H1 (cell line): ENCODE results near the gene ENPP6. TPM values are rescaled to one million over a fixed set of nuclear protein-coding genes. Genes with fewer than 3 reads are reported as not detected.
A peak's percentile ranks its signal among the peaks of the same experiment; 100 is the strongest.

Experiments used
- CTCF ChIA-PET: fragments of 300-600 bp; sonication (Branson Sonifier 250); formaldehyde crosslinking; loops from one replicate; lab custom pipeline; 2021; ENCODE audit not compliant: partially characterized antibody; lab: Charles Lee
- POLR2A ChIA-PET: fragments of 300-600 bp; sonication (Branson Sonifier 250); formaldehyde crosslinking; loops from one replicate; lab custom pipeline; 2021; ENCODE audit warnings: inconsistent platforms; ENCODE audit not compliant: partially characterized antibody; lab: Charles Lee
- DNase-seq, 2 experiments: peaks; one replicate each; pipeline versions ENCODE4 v3.0.0 to v3.0.0-alpha.2; 2010 to 2022; ENCODE audit warnings: low spot score in 2 of 2, low read depth in 1 of 2, mixed read lengths in 1 of 2
- FAIRE-seq: peaks from 2 replicates; lab custom pipeline; 2011; peaks lifted over from hg19 to GRCh38; lab: Jason Lieb, UNC
- H2AFZ ChIP-seq: 2 replicates; pipeline ENCODE4 v1.8.1; 2012; ENCODE audit warnings: low read length, inconsistent platforms
- H2AK5ac ChIP-seq: 2 replicates; pipeline ENCODE4 v1.6.1; 2013; ENCODE audit warnings: low read depth, low read length
- H2BK120ac ChIP-seq: replicated peaks from 2 replicates; pipeline ENCODE3; 2013; ENCODE audit warnings: low read depth, low read length, inconsistent platforms
- H2BK12ac ChIP-seq: 2 replicates; pipeline ENCODE4 v1.6.1; 2013; ENCODE audit warnings: low read depth, low read length
- H2BK15ac ChIP-seq: 2 replicates; pipeline ENCODE4 v1.6.1; 2013; ENCODE audit warnings: low read length
- H2BK20ac ChIP-seq: 2 replicates; pipeline ENCODE4 v1.6.1; 2013; ENCODE audit warnings: low read length
- H2BK5ac ChIP-seq: 2 replicates; pipeline ENCODE4 v1.6.1; 2013; ENCODE audit warnings: low read depth, low read length
- H3K14ac ChIP-seq: 2 replicates; pipeline ENCODE4 v1.6.1; 2013; ENCODE audit warnings: inconsistent platforms; ENCODE audit not compliant: insufficient read length
- H3K18ac ChIP-seq: 2 replicates; pipeline ENCODE4 v1.6.1; 2013; ENCODE audit warnings: low read length; ENCODE audit errors: extremely low read depth
- H3K23ac ChIP-seq: 2 replicates; pipeline ENCODE4 v1.6.1; 2013; ENCODE audit warnings: inconsistent platforms; ENCODE audit not compliant: insufficient read length
- H3K23me2 ChIP-seq: 2 replicates; pipeline ENCODE4 v1.6.1; 2013; ENCODE audit warnings: low read depth, low read length
- H3K27ac ChIP-seq: 2 replicates; pipeline ENCODE4 v1.6.1; 2011; ENCODE audit warnings: low read depth, low read length, inconsistent platforms
- H3K27me3 ChIP-seq, 4 experiments: replicated peaks in 1 of 4; 1 replicate in 1 of 4; 2 replicates in 3 of 4; pipeline versions ENCODE4 v1.6.1 to v1.8.1; 2011 to 2013; ENCODE audit warnings: low read length in 3 of 4, mild to moderate bottlenecking in 3 of 4, inconsistent platforms in 2 of 4, mixed read lengths in 2 of 4, moderate library complexity in 1 of 4; ENCODE audit not compliant: control insufficient read depth in 3 of 4, insufficient read depth in 3 of 4; ENCODE audit errors: extremely low read depth in 1 of 4
- H3K36me3 ChIP-seq, 4 experiments: 2 replicates each; pipeline versions ENCODE4 v1.6.1 to v1.8.1; 2011 to 2013; ENCODE audit warnings: mild to moderate bottlenecking in 4 of 4, low read length in 3 of 4, moderate library complexity in 2 of 4, control low read depth in 1 of 4, inconsistent platforms in 1 of 4; ENCODE audit not compliant: insufficient read depth in 4 of 4, control insufficient read depth in 2 of 4
- H3K4ac ChIP-seq: replicated peaks from 2 replicates; pipeline ENCODE3; 2013; ENCODE audit warnings: low read length, low read depth, mixed read lengths, inconsistent platforms; ENCODE audit not compliant: insufficient read length
- H3K4me1 ChIP-seq, 4 experiments: replicated peaks in 1 of 4; 1 replicate in 1 of 4; 2 replicates in 3 of 4; pipeline versions ENCODE4 v1.6.1 to v1.8.1; 2011 to 2013; ENCODE audit warnings: low read length in 3 of 4, inconsistent platforms in 2 of 4, mixed read lengths in 1 of 4; ENCODE audit not compliant: insufficient read depth in 4 of 4, control insufficient read depth in 3 of 4
- H3K4me2 ChIP-seq, 2 experiments: 2 replicates each; pipeline versions ENCODE4 v1.6.1 to v1.8.1; 2011 to 2013; ENCODE audit warnings: low read depth in 2 of 2, low read length in 2 of 2, control low read depth in 1 of 2, inconsistent platforms in 1 of 2, mild to moderate bottlenecking in 1 of 2; ENCODE audit not compliant: insufficient read depth in 1 of 2
- H3K4me3 ChIP-seq, 4 experiments: fragments of 200-600, 300-600 bp in 1 of 4; sonication (generic), shearing (Covaris generic), sonication (Bioruptor Twin) in 1 of 4; 2 replicates each; pipeline versions ENCODE4 v1.5.1 to v1.8.1; 2011 to 2016; ENCODE audit warnings: low read length in 4 of 4, low read depth in 3 of 4, control low read depth in 2 of 4, inconsistent platforms in 2 of 4, mild to moderate bottlenecking in 2 of 4, mixed read lengths in 1 of 4, moderate library complexity in 1 of 4; ENCODE audit not compliant: insufficient read depth in 2 of 4; ENCODE audit errors: extremely low read depth in 1 of 4
- H3K56ac ChIP-seq: replicated peaks from 2 replicates; pipeline ENCODE3; 2013; ENCODE audit warnings: low read depth, mild to moderate bottlenecking, mixed read lengths, low read length, inconsistent platforms; ENCODE audit not compliant: insufficient read length
- H3K79me1 ChIP-seq: 2 replicates; pipeline ENCODE4 v1.6.1; 2013; ENCODE audit warnings: low read depth, low read length, control low read depth
- H3K79me2 ChIP-seq, 2 experiments: 2 replicates each; pipeline versions ENCODE4 v1.6.1 to v1.8.1; 2012 to 2013; ENCODE audit warnings: low read length in 2 of 2, mild to moderate bottlenecking in 2 of 2, inconsistent platforms in 1 of 2; ENCODE audit not compliant: insufficient read depth in 2 of 2, control insufficient read depth in 1 of 2
- H3K9ac ChIP-seq, 4 experiments: replicated peaks in 1 of 4; 1 replicate in 1 of 4; 2 replicates in 3 of 4; pipeline versions ENCODE4 v1.6.1 to v1.8.1; 2011 to 2013; ENCODE audit warnings: low read depth in 3 of 4, low read length in 3 of 4, control low read depth in 2 of 4, mild to moderate bottlenecking in 2 of 4, moderate library complexity in 2 of 4, inconsistent platforms in 1 of 4; ENCODE audit errors: extremely low read depth in 1 of 4
- H3K9me3 ChIP-seq, 2 experiments: 2 replicates each; pipeline versions ENCODE4 v1.6.1 to v1.8.1; 2012 to 2013; ENCODE audit warnings: mild to moderate bottlenecking in 2 of 2, moderate library complexity in 2 of 2, control low read depth in 1 of 2, inconsistent platforms in 1 of 2, low read depth in 1 of 2, low read length in 1 of 2, mixed read lengths in 1 of 2; ENCODE audit not compliant: insufficient read depth in 2 of 2
- H4K20me1 ChIP-seq, 2 experiments: replicated peaks in 1 of 2; 2 replicates each; pipeline versions ENCODE3 to v1.8.1; 2011 to 2013; ENCODE audit warnings: inconsistent platforms in 2 of 2, low read length in 2 of 2, mild to moderate bottlenecking in 1 of 2; ENCODE audit not compliant: insufficient read depth in 2 of 2, control insufficient read depth in 1 of 2
- H4K5ac ChIP-seq: 2 replicates; pipeline ENCODE4 v1.6.1; 2013; ENCODE audit warnings: low read length, low read depth, mixed read lengths, inconsistent platforms; ENCODE audit not compliant: insufficient read length
- H4K8ac ChIP-seq: 2 replicates; pipeline ENCODE4 v1.8.0; 2013; ENCODE audit warnings: mild to moderate bottlenecking, moderate library complexity, low read length, inconsistent platforms; ENCODE audit not compliant: insufficient read depth; ENCODE audit errors: extremely low read depth
- H4K91ac ChIP-seq: replicated peaks from 2 replicates; pipeline ENCODE3; 2013; ENCODE audit warnings: low read length, mixed read lengths, inconsistent platforms; ENCODE audit not compliant: insufficient read length
- CREB1 ChIP-seq: IDR thresholded peaks from 2 replicates; pipeline ENCODE4 v1.6.1; 2012; ENCODE audit warnings: inconsistent platforms
- CTBP2 ChIP-seq: IDR thresholded peaks from 2 replicates; pipeline ENCODE4 v1.7.0; 2011; ENCODE audit warnings: borderline replicate concordance, mild to moderate bottlenecking, moderate library complexity, mixed read lengths, low read length; ENCODE audit not compliant: insufficient read depth, insufficient read length
- NRF1 ChIP-seq: IDR thresholded peaks from 2 replicates; pipeline ENCODE4 v1.6.1; 2011; ENCODE audit warnings: mild to moderate bottlenecking, low read depth, low read length, improper control_type of control experiment
- RAD21 ChIP-seq, 2 experiments: IDR thresholded peaks in 1 of 2; conservative IDR thresholded peaks in 1 of 2; 2 replicates each; pipeline ENCODE4 v1.6.1; 2011; ENCODE audit warnings: low read depth in 2 of 2, low read length in 2 of 2, improper control_type of control experiment in 1 of 2, inconsistent platforms in 1 of 2, mild to moderate bottlenecking in 1 of 2, moderate library complexity in 1 of 2
- RXRA ChIP-seq: IDR thresholded peaks from 2 replicates; pipeline ENCODE4 v1.6.1; 2011; ENCODE audit warnings: low read depth, mild to moderate bottlenecking, low read length, moderate library complexity; ENCODE audit not compliant: insufficient read depth
- SUZ12 ChIP-seq: fragments of 200-600 bp; sonication (generic); IDR thresholded peaks from 2 replicates; pipeline ENCODE4 v1.6.1; 2012; ENCODE audit warnings: mild to moderate bottlenecking, inconsistent platforms, low read length, moderate library complexity, mixed read lengths
- TAF7 ChIP-seq: optimal IDR thresholded peaks from 2 replicates; pipeline ENCODE3; 2011; ENCODE audit warnings: low read depth, mild to moderate bottlenecking, inconsistent platforms, low read length, moderate library complexity, borderline replicate concordance
- TBP ChIP-seq: IDR thresholded peaks from 2 replicates; pipeline ENCODE4 v1.6.1; 2011; ENCODE audit warnings: low read depth, low read length, improper control_type of control experiment
- YY1 ChIP-seq: IDR thresholded peaks from 2 replicates; pipeline ENCODE4 v1.6.1; 2011; ENCODE audit warnings: low read depth, mild to moderate bottlenecking, low read length
- WGBS, 2 experiments: shearing (Covaris generic) in 1 of 2; methylation state at CpG; one replicate each; pipeline versions ENCODE4 v1.1.6 to v1.1.7; 2013 to 2015; ENCODE audit warnings: low lambda C conversion rate in 2 of 2, mixed read lengths in 2 of 2, inconsistent platforms in 1 of 2, low coverage in 1 of 2, missing lambda C conversion rate in 1 of 2; ENCODE audit not compliant: insufficient replicate concordance in 2 of 2, insufficient coverage in 1 of 2, insufficient read length in 1 of 2; ENCODE audit errors: extremely low coverage in 1 of 2, missing lambda C conversion rate in 1 of 2; 5-methylcytosine and 5-hydroxymethylcytosine counted together
- polyA plus RNA-seq, 7 experiments: library from polyadenylated mRNA; depleted of rRNA in 3 of 7; stranded (reverse) in 5 of 7; unstranded in 2 of 7; fragments of >200 nt in 5 of 7; fragments of 200-250 nt in 2 of 7; gene quantifications; 1 replicate in 5 of 7; 2 replicates in 1 of 7; 4 replicates in 1 of 7; pipeline versions ENCODE4 v1.2.1 to v1.2.3, GENCODE V29; 2011 to 2013; ENCODE audit warnings: missing spikeins in 2 of 7, mixed read lengths in 2 of 7
- total RNA-seq: library from RNA; stranded (reverse); fragmentation: NEBNext Ultra II Directional; extraction: Animal tissue kit (Norgen Biotek cat#: 25700); gene quantifications from 2 replicates; pipeline ENCODE4 v1.2.1, GENCODE V29; 2021
- TF ChIP-seq, protein P1 (sequence below), 3 experiments: IDR thresholded peaks; 1 replicate in 2 of 3; 2 replicates in 1 of 3; pipeline versions ENCODE4 v1.5.1 to v1.6.1; 2011; ENCODE audit warnings: low read length in 3 of 3, mild to moderate bottlenecking in 3 of 3, inconsistent platforms in 2 of 3, low read depth in 1 of 3, moderate library complexity in 1 of 3; ENCODE audit not compliant: insufficient read depth in 1 of 3; ENCODE audit errors: control extremely low read depth in 1 of 3

The ENPP6 gene
- total and polyA plus RNA-seq, 2 of the 8 experiments (the other 6 are each of a cell fraction or from before 2014, with no cell fraction given), result 0.11 to 0.20 TPM

DNA sequence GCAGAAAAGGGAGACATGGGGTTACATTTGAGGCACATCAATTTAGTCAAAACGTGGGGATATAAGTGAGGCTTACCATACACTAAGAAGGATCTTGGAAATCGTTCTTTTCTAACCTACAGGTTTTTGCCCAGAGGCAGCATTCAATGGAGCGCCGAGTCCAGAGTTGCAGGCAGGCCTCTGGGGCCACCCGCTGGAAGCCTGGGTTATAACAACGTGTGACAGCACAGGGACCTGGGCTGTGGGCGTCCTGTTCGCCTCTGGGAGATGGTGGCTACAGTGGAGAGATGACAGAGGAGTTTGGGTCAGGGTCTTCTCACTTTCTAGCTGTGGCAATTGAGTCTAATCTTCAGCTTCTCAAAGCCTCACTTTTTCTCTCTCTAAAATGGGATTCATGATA, 53.9 kb downstream of the ENPP6 start:
- H3K27ac ChIP-seq, result no peak overlapping the region
- H3K27me3 ChIP-seq, result no peaks in the 10 kb centered on the region; a peak in 1 of 7 replicates
- no peak overlapping the region for H3K23ac ChIP-seq
- no peak overlapping the region for H3K4ac ChIP-seq
- POLR2A ChIA-PET, result no interaction called here
- H3K79me1 ChIP-seq, result no peaks in the 10 kb centered on the region
- H2BK5ac ChIP-seq, result no peak overlapping the region
- H4K20me1 ChIP-seq, result no peaks in the 10 kb centered on the region
- TF ChIP-seq RXRA (no peak), CTBP2 (no peak), YY1 (0 out of 2 replicates have a peak, but pooled peaks have one; percentile 16), TAF7 (no peak), RAD21 (IDR thresholded peaks at IDR 0.05 in 1 of 2, conservative IDR thresholded peaks at IDR 0.05 in 1 of 2; ENCODE audit: low read depth in 2 of 2, low read length in 2 of 2) (peak; percentile 96 to 97), CREB1 (0 out of 2 replicates have a peak, but pooled peaks have one; percentile 15), NRF1 (no peak), TBP (no peak), SUZ12 (no peak)
- TF ChIP-seq, protein P1, sequence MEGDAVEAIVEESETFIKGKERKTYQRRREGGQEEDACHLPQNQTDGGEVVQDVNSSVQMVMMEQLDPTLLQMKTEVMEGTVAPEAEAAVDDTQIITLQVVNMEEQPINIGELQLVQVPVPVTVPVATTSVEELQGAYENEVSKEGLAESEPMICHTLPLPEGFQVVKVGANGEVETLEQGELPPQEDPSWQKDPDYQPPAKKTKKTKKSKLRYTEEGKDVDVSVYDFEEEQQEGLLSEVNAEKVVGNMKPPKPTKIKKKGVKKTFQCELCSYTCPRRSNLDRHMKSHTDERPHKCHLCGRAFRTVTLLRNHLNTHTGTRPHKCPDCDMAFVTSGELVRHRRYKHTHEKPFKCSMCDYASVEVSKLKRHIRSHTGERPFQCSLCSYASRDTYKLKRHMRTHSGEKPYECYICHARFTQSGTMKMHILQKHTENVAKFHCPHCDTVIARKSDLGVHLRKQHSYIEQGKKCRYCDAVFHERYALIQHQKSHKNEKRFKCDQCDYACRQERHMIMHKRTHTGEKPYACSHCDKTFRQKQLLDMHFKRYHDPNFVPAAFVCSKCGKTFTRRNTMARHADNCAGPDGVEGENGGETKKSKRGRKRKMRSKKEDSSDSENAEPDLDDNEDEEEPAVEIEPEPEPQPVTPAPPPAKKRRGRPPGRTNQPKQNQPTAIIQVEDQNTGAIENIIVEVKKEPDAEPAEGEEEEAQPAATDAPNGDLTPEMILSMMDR (IDR thresholded peaks at IDR 0.05; ENCODE audit: control extremely low read depth in 1 of 3, insufficient read depth in 1 of 3, low read depth in 1 of 3, low read length in 3 of 3), result peak; percentile 76 to 87 (median 84)
- H3K23me2 ChIP-seq, result no peaks in the 10 kb centered on the region; the same call in 1 of the 2 replicates
- CTCF ChIA-PET, result interaction anchor here (0.5 to 10.2 kb wide), 26 partner anchors 8 to 456 kb away, joined by 3 to 151 read pairs (median 4); no protein-coding TSS in a partner anchor
- H2BK15ac ChIP-seq, result no peak overlapping the region
- no peaks in the 10 kb centered on the region for H3K36me3 ChIP-seq
- no peak overlapping the region for H2BK20ac ChIP-seq
- no peak overlapping the region for H2BK120ac ChIP-seq
- H4K91ac ChIP-seq, result no peak overlapping the region
- no peak overlapping the region for H3K56ac ChIP-seq
- no peak overlapping the region for H3K9ac ChIP-seq
- no peaks in the 10 kb centered on the region for H3K79me2 ChIP-seq
- H2BK12ac ChIP-seq, result no peak overlapping the region
- H2AK5ac ChIP-seq, result no peak overlapping the region
- H3K9me3 ChIP-seq, result no peaks in the 10 kb centered on the region
- no peak overlapping the region for H3K4me3 ChIP-seq
- H4K8ac ChIP-seq, result no peak overlapping the region
- DNase-seq, result peak in 1 of 2 experiments; percentile 78
- H3K4me2 ChIP-seq, result no peak overlapping the region
- FAIRE-seq, result peak; percentile 75
- 35% methylated on average over 8 of the region's 8 CpGs; no CpG with 5 or more reads in 1 of the 2 experiments for WGBS, 2 experiments
- no peak overlapping the region for H3K14ac ChIP-seq
- no peak overlapping the region for H4K5ac ChIP-seq
- H3K4me1 ChIP-seq, result peaks cover 7 to 18% (median 12%) of the 10 kb centered on the region in 4 experiments
- H2AFZ ChIP-seq, result no peak overlapping the region
- H3K18ac ChIP-seq, result no peak overlapping the region
